Mammary epithelial cell (primary cell): ENCODE results near the gene TDP2.

Experiments
- CTCF ChIP-seq, 2 donors: IDR thresholded peaks in 1 of 2; conservative IDR thresholded peaks in 1 of 2; 2 replicates each; pipeline ENCODE4 v1.5.1; 2011 to 2012; ENCODE audit warnings: inconsistent platforms in 2 of 2, low read length in 2 of 2, mild to moderate bottlenecking in 2 of 2, control low read depth in 1 of 2, low read depth in 1 of 2; ENCODE audit not compliant: insufficient read depth in 1 of 2; ENCODE audit errors: extremely low read depth in 1 of 2
- EZH2 ChIP-seq: IDR thresholded peaks from 2 replicates; pipeline ENCODE4 v1.6.1; 2012; ENCODE audit warnings: low read length, inconsistent platforms, borderline replicate concordance

DNA sequence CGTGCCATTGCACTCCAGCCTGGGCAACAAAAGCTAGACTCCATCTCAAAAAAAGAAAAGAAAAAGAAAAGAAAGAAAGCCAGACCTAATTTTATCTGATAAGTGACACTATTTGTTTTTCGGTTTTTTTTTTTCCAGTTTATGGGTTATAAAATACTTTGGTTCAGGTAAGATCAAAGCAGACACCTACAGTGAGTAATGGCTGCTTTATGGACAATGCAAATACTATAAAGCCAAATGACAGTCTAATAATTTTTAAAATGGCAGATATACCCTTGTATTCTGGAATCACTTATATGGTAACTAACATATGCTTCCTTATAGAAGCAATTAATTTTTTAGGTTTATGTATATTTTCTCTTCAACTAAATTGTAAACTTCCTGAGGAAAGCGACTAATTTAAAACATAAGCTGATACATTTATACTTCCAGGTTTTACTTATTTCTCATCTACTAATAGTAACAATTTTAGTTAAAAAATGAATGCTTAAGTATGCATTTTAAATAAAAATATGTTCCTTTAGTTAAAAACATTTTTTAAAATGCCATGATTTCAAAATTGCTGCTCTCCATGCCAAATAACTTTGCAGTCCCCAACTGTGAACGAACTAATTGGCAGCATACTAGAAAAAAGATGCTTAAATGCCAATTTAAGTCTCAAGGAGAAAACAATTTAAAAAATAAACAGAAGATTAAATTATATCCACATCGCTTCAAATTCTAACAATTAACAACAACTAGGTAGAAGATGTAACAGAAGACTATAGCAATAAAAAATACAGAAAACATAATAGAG is 59.2 kb downstream of the TDP2 start:
- TF ChIP-seq EZH2 (no peak), CTCF (conservative IDR thresholded peaks at IDR 0.05 in 1 of 2, IDR thresholded peaks at IDR 0.05 in 1 of 2; ENCODE audit: extremely low read depth in 1 of 2, insufficient read depth in 1 of 2, low read depth in 1 of 2, low read length in 2 of 2) (no peak)
